ENCODE results near the gene MUSK. TPM values are rescaled to one million over a fixed set of nuclear protein-coding genes. Genes with fewer than 3 reads are reported as not detected.

MUSK gene
- total and polyA plus RNA-seq, 2 of the 8 experiments (the other 6 are each of a cell fraction or from before 2014, with no cell fraction given): not detected

- TF ChIP-seq KDM5A (IDR thresholded peaks at IDR 0.05; ENCODE audit: low read length): no peak
- no peak for TF ChIP-seq JUN (IDR thresholded peaks at IDR 0.05; ENCODE audit: low read depth, low read length)
- no peak for TF ChIP-seq SIX5 (IDR thresholded peaks at IDR 0.05; ENCODE audit: low read depth, low read length)
- no peak for TF ChIP-seq POLR2A (IDR thresholded peaks at IDR 0.05; ENCODE audit: control extremely low read depth in 1 of 2, low read depth in 2 of 2, low read length in 2 of 2)
Observed at GRCh38 chr9:110797611-110798010, 129.0 kb downstream of the MUSK start (continued).
